Gastrocnemius medialis (tissue), 4 donors: ENCODE measurements around the gene PHETA2.

Source experiments
- CTCF ChIP-seq, 5 experiments: fragments of 450-650 bp in 3 of 5; fragments of 200-600 bp in 2 of 5; sonication (generic) in 2 of 5; IDR thresholded peaks in 4 of 5; conservative IDR thresholded peaks in 1 of 5; 1 replicate in 4 of 5; 2 replicates in 1 of 5; pipeline ENCODE4 v1.5.1; 2016 to 2019; ENCODE audit warnings: antibody characterized with exemption in 5 of 5, mild to moderate bottlenecking in 3 of 5, moderate library complexity in 3 of 5
- POLR2A ChIP-seq, 2 donors: fragments of 450-650 bp; IDR thresholded peaks; one replicate each; pipeline ENCODE4 v1.6.1; 2017; ENCODE audit warnings: antibody characterized with exemption in 2 of 2, mild to moderate bottlenecking in 2 of 2, moderate library complexity in 2 of 2

GRCh38 chr22:42062506-42063170 is 11.4 kb upstream of the PHETA2 start:
- TF ChIP-seq POLR2A (IDR thresholded peaks at IDR 0.05) (no peak), CTCF (IDR thresholded peaks at IDR 0.05 in 4 of 5, conservative IDR thresholded peaks at IDR 0.05 in 1 of 5) (no peak)
